HCT116 (cell line): ENCODE measurements around the gene AGBL3. TPM values are rescaled to one million over a fixed set of nuclear protein-coding genes. Genes with fewer than 3 reads are reported as not detected.

Experiments used
- ATAC-seq: fragments of 200-7000 bp; cut with Tn5 transposase; 2 replicates; pipeline ENCODE4 v1.9.1; 2020; ENCODE audit warnings: mild to moderate bottlenecking, moderate library complexity
- BruUV-seq: library from RNA; stranded (reverse); fragments of 400-500 nt; replicated peaks from 2 replicates; lab custom pipeline; 2021; lab: Mats Ljungman, UMichigan
- CTCF ChIA-PET: fragments of 300-600 bp; sonication (Branson Sonifier 250); formaldehyde crosslinking; loops from one replicate; lab custom pipeline; 2021; ENCODE audit warnings: antibody characterized with exemption; lab: Charles Lee
- POLR2A ChIA-PET: fragments of 300-600, 350-600 bp; sonication (Branson Sonifier 250); formaldehyde crosslinking; loops from one replicate; lab custom pipeline; 2021; ENCODE audit warnings: antibody characterized with exemption; lab: Charles Lee
- RAD21 ChIA-PET, 2 experiments: fragments of 300-600 bp; sonication (Branson Sonifier 250); formaldehyde crosslinking; loops; one replicate each; lab custom pipeline; 2023; ENCODE audit warnings: low total read pairs in 2 of 2; ENCODE audit not compliant: uncharacterized antibody in 2 of 2, unreplicated experiment in 2 of 2, low non-redundant PET in 1 of 2; lab: Charles Lee
- DNase-seq: peaks from one replicate; pipeline ENCODE4 v3.0.0-alpha.2; 2010; ENCODE audit warnings: low read depth, low spot score
- H2AFZ ChIP-seq: fragments of 200-600 bp; shearing (Covaris generic), sonication (generic); 2 replicates; pipeline ENCODE4 v1.6.1; 2017; ENCODE audit warnings: low read depth, mixed run types, mixed read lengths, antibody characterized with exemption, low read length; ENCODE audit not compliant: poor library complexity, severe bottlenecking
- H3K27ac ChIP-seq: 2 replicates; pipeline ENCODE4 v1.5.1; 2012; ENCODE audit warnings: low read depth, low read length
- H3K27me3 ChIP-seq: fragments of 200-600 bp; sonication (generic); 2 replicates; pipeline ENCODE4 v1.6.1; 2016; ENCODE audit warnings: mixed run types, low read length, mixed read lengths; ENCODE audit not compliant: insufficient read depth
- H3K36me3 ChIP-seq, 2 experiments: fragments of 200-500 bp in 1 of 2; fragments of 200-600 bp in 1 of 2; sonication (Bioruptor generic) in 1 of 2; sonication (generic) in 1 of 2; 2 replicates each; pipeline versions ENCODE4 v1.5.1 to v1.6.1; 2014 to 2016; ENCODE audit warnings: low read length in 2 of 2, inconsistent platforms in 1 of 2, mixed read lengths in 1 of 2, mixed run types in 1 of 2; ENCODE audit not compliant: insufficient read depth in 2 of 2, control insufficient read depth in 1 of 2
- H3K4me1 ChIP-seq, 2 experiments: fragments of 200-600 bp in 1 of 2; sonication (generic) in 1 of 2; 2 replicates each; pipeline versions ENCODE4 v1.5.1 to v1.6.1; 2012 to 2017; ENCODE audit warnings: low read length in 2 of 2, inconsistent platforms in 1 of 2, mild to moderate bottlenecking in 1 of 2, mixed read lengths in 1 of 2, mixed run types in 1 of 2, moderate library complexity in 1 of 2; ENCODE audit not compliant: insufficient read depth in 2 of 2, control insufficient read depth in 1 of 2
- H3K4me2 ChIP-seq: fragments of 200-600 bp; sonication (generic); 2 replicates; pipeline ENCODE4 v1.6.1; 2017; ENCODE audit warnings: mixed run types, low read length, mixed read lengths
- H3K4me3 ChIP-seq, 2 experiments: fragments of 200-600 bp in 1 of 2; sonication (generic) in 1 of 2; replicated peaks in 1 of 2; 2 replicates each; pipeline ENCODE4 v1.5.1; 2011 to 2016; ENCODE audit warnings: low read length in 2 of 2, control low read depth in 1 of 2, low read depth in 1 of 2, mild to moderate bottlenecking in 1 of 2, mixed read lengths in 1 of 2, mixed run types in 1 of 2
- H3K79me2 ChIP-seq: fragments of 200-600 bp; sonication (generic); 2 replicates; pipeline ENCODE4 v1.6.1; 2017; ENCODE audit warnings: mild to moderate bottlenecking, mixed run types, low read length, moderate library complexity, mixed read lengths; ENCODE audit not compliant: insufficient read depth
- H3K9ac ChIP-seq: fragments of 200-600 bp; sonication (generic); 2 replicates; pipeline ENCODE4 v1.6.1; 2016; ENCODE audit warnings: low read length, mixed read lengths
- H3K9me2 ChIP-seq: fragments of 200-600 bp; sonication (generic), shearing (Covaris generic); 2 replicates; pipeline ENCODE4 v1.6.1; 2017; ENCODE audit warnings: mixed run types, mild to moderate bottlenecking, moderate library complexity; ENCODE audit not compliant: insufficient read depth
- H3K9me3 ChIP-seq, 2 experiments: fragments of 200-500 bp in 1 of 2; fragments of 200-600 bp in 1 of 2; sonication (Bioruptor generic) in 1 of 2; sonication (generic) in 1 of 2; 2 replicates each; pipeline ENCODE4 v1.6.1; 2014 to 2017; ENCODE audit warnings: low read length in 2 of 2, mixed read lengths in 2 of 2, inconsistent platforms in 1 of 2, low read depth in 1 of 2, mild to moderate bottlenecking in 1 of 2, mixed run types in 1 of 2, moderate library complexity in 1 of 2; ENCODE audit not compliant: control insufficient read depth in 1 of 2, insufficient read depth in 1 of 2
- H4K20me1 ChIP-seq: fragments of 200-600 bp; sonication (generic), shearing (Covaris generic); 2 replicates; pipeline ENCODE4 v1.6.1; 2017; ENCODE audit warnings: mixed run types, mild to moderate bottlenecking, moderate library complexity; ENCODE audit not compliant: insufficient read depth
- CBX3 ChIP-seq: IDR thresholded peaks from 2 replicates; pipeline ENCODE4 v1.6.1; 2012; ENCODE audit warnings: low read depth
- CEBPB ChIP-seq: IDR thresholded peaks from 2 replicates; pipeline ENCODE4 v1.6.1; 2012; ENCODE audit warnings: low read depth
- CTCF ChIP-seq, 3 experiments: fragments of 200-600 bp in 1 of 3; sonication (generic) in 1 of 3; IDR thresholded peaks in 2 of 3; conservative IDR thresholded peaks in 1 of 3; 2 replicates each; pipeline ENCODE4 v1.5.1; 2012 to 2017; ENCODE audit warnings: low read depth in 2 of 3, low read length in 2 of 3, antibody characterized with exemption in 1 of 3, borderline replicate concordance in 1 of 3, control low read depth in 1 of 3, mild to moderate bottlenecking in 1 of 3, mixed read lengths in 1 of 3, mixed run types in 1 of 3, moderate library complexity in 1 of 3; ENCODE audit not compliant: insufficient read depth in 1 of 3
- EZH2phosphoT487 ChIP-seq: fragments of 200-600 bp; IDR thresholded peaks from 2 replicates; pipeline ENCODE4 v1.6.1; 2018; ENCODE audit warnings: antibody characterized with exemption, borderline replicate concordance
- MAX ChIP-seq: IDR thresholded peaks from 2 replicates; pipeline ENCODE4 v1.6.1; 2012
- POLR2AphosphoS5 ChIP-seq: IDR thresholded peaks from 2 replicates; pipeline ENCODE4 v1.6.1; 2011; ENCODE audit warnings: mild to moderate bottlenecking, low read depth, low read length, moderate library complexity
- RAD21 ChIP-seq: IDR thresholded peaks from 2 replicates; pipeline ENCODE4 v1.6.1; 2012; ENCODE audit warnings: low read depth, mild to moderate bottlenecking
- ZBTB33 ChIP-seq: IDR thresholded peaks from 2 replicates; pipeline ENCODE4 v1.6.1; 2011; ENCODE audit warnings: mild to moderate bottlenecking, low read length, moderate library complexity; ENCODE audit not compliant: insufficient replicate concordance; ENCODE audit errors: extremely low read depth
- ZNF274 ChIP-seq: fragments of 200-500 bp; sonication (Bioruptor generic); IDR thresholded peaks from 2 replicates; pipeline ENCODE4 v1.6.1; 2014; ENCODE audit warnings: mild to moderate bottlenecking, low read depth, low read length, inconsistent platforms
- intact Hi-C: fragments of 100-400 bp; cut with micrococcal nuclease; formaldehyde crosslinking; loops from 2 replicates; pipeline ENCODE4 v1.10.0; 2022
- total RNA-seq: library from RNA; stranded (reverse); gene quantifications from one replicate; pipeline ENCODE4 v1.2.1, GENCODE V29; 2021; ENCODE audit not compliant: unreplicated experiment

The AGBL3 gene
- total RNA-seq, 1 experiment from 2014 or later: 1.9 TPM

GRCh38 chr7:135180122-135180521 is 193.8 kb downstream of the AGBL3 start (continued):
- TF ChIP-seq ZBTB33: no peak
- TF ChIP-seq, all 23 proteins: peak for 0

- Histone ChIP-seq H2AFZ (no peak overlapping the region), H3K27me3 (no peaks in the 10 kb centered on the region), H3K9me2 (no peaks in the 10 kb centered on the region), H3K9ac (no peak overlapping the region), H3K4me1 (peaks cover 8 to 18% of the 10 kb centered on the region in 2 experiments), H3K4me2 (no peak overlapping the region), H3K79me2 (no peaks in the 10 kb centered on the region), H4K20me1 (no peaks in the 10 kb centered on the region), H3K27ac (no peak overlapping the region), H3K9me3 (peaks cover 0 to 18% of the 10 kb centered on the region in 2 experiments; a peak in 1 of 4 replicates), H3K4me3 (no peak overlapping the region), H3K36me3 (no peaks in the 10 kb centered on the region)
- no peak for TF ChIP-seq ZBTB33
- TF ChIP-seq CBX3: no peak
- no peak for TF ChIP-seq RAD21
- TF ChIP-seq POLR2AphosphoS5: no peak
- TF ChIP-seq ZNF274: no peak
- TF ChIP-seq CEBPB: no peak
- no peak for TF ChIP-seq EZH2phosphoT487
- no peak for TF ChIP-seq CTCF (IDR thresholded peaks at IDR 0.05 in 2 of 3, conservative IDR thresholded peaks at IDR 0.05 in 1 of 3; ENCODE audit: borderline replicate concordance in 1 of 3, insufficient read depth in 1 of 3, low read depth in 2 of 3, low read length in 2 of 3)
- no peak for TF ChIP-seq MAX
- BruUV-seq: no TSS peak
- ATAC-seq: no peak
- ChIA-PET POLR2A (interaction anchor here (1.5 kb wide), 1 partner anchor 11 kb away, joined by 3 read pairs; the partner anchor contains the start of gene CYREN), CTCF (no interaction called here), RAD21 (no interaction called here)
- no peak for DNase-seq
- intact Hi-C loops: no loop called here
These were observed 195.1 kb downstream of the AGBL3 start for GRCh38 chr7:135181261-135181928.
